A549 treated with Hydrocortisone at 1 μM for 4 hours (cell line): ENCODE results near the gene NBPF4. TPM values are rescaled to one million over a fixed set of nuclear protein-coding genes. Genes with fewer than 3 reads are reported as not detected.

Experiments
- total RNA-seq: library from RNA; stranded (reverse); fragments of 200-300 nt; extraction: Qiagen RNA extraction; gene quantifications from 5 replicates; pipeline ENCODE4 v1.2.3, GENCODE V29; 2022

Gene NBPF4, protein sequence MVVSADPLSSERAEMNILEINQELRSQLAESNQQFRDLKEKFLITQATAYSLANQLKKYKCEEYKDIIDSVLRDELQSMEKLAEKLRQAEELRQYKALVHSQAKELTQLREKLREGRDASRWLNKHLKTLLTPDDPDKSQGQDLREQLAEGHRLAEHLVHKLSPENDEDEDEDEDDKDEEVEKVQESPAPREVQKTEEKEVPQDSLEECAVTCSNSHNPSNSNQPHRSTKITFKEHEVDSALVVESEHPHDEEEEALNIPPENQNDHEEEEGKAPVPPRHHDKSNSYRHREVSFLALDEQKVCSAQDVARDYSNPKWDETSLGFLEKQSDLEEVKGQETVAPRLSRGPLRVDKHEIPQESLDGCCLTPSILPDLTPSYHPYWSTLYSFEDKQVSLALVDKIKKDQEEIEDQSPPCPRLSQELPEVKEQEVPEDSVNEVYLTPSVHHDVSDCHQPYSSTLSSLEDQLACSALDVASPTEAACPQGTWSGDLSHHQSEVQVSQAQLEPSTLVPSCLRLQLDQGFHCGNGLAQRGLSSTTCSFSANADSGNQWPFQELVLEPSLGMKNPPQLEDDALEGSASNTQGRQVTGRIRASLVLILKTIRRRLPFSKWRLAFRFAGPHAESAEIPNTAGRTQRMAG
- 0.13 to 0.21 TPM (median 0.15 TPM) in 5 replicates for total RNA-seq

DNA sequence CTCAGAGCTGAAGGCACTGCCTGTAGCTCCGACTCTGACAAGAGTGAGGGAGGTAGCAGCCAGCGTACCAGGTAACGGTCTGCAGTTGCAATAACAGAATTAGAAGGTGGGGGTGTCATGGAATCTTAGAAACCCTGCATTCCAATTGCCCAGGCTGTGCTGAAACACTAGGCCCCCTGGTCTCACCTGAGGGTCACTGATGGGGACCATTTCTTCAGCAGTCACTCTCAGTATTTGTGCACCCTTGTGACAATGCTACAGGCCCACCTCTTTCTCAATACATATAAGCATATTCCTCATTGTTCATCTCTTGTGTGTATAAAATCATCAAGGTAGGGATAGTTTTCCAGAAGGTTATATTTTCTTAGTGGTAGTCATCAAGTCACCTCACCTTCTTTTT lies at the start of gene NBPF4:
Gene NBPF4, minus strand, starts transcription at position 101 of the 400 bp plus-strand sequence. CDS start 315 bp downstream, outside the sequence.

DNA sequence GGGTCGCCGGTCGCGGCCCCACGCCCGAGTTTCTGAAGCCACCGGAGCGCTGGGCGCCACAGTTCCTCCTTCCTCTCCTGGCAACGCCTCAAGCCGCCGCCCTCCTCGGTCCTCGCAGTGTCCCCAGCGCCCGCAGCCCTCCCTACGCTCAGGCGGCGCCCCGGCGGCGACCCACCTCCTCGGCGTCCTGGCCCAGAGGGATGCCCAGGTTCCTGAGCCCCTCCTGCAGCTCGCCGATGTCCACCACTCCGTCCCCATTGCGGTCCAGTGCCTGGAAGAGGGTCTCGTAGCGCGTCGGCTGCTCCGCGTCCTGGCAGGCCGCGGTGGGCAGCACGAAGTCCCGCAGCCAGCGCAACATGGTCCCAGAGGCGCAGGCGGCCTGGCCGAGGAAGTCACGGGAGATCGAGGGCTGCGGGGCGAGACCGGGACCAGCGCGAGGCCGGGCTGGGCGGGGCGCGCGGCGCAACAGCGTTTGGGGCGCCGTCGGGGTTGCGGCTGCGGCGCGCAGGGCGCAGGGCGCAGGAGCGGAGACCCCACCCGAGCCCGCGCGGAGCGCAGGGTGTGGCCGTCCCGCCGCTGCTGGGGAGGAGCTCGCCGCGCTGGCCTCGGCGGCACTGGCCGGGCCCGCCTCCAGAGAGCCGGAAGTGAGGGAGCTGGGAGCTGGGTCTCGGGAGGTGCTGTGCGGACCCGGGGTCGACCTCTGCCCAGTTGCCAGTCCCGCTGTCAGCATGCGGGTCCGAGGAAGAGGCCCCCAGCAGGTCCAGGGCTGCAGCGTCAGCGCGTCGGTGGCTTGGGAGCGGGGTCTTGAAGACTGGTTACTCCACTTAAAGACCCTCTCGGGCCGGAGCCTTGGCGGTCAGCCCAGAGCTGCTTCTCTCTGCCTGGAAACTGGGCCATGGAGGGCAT lies 43.8 kb downstream of the NBPF4 start, which contains the start of gene SLC25A24:
Gene SLC25A24, minus strand, starts transcription at position 563 of the 906 bp plus-strand sequence. Its CDS starts 205 bp downstream, at position 358.

Other genes starting within 250 kb of the NBPF4 start
- gene SLC25A24, start 43.7 kb downstream of the NBPF4 start, total RNA-seq, result 20.7 to 37.8 TPM (median 29.1 TPM) in 5 replicates
- gene NBPF6, start 206.3 kb upstream of the NBPF4 start, total RNA-seq, result not detected in 5 replicates